Activated CD8-positive, alpha-beta memory T cell treated with anti-CD3 and anti-CD28 coated beads, Interleukin-2, amount 10 ng/mL, durations not matched to agents 7 days and 5 days (primary cell): Measurements from ENCODE around the gene RTN4RL1. TPM values are rescaled to one million over a fixed set of nuclear protein-coding genes. Genes with fewer than 3 reads are reported as not detected.
A peak's percentile ranks its signal among the peaks of the same experiment; 100 is the strongest.
"Not testable (repeated sequence)": the region's sequence is repeated elsewhere in the genome, so short reads cannot be mapped to it uniquely, and the experiment has no call there.

Experiments used
- ATAC-seq: fragments of 150-1000 bp; cut with Tn5 transposase; one replicate; pipeline ENCODE4 v1.10.0; 2021; ENCODE audit warnings: moderate library complexity
- CTCF ChIA-PET: fragments of 350-600 bp; sonication (Branson Sonifier 250); formaldehyde crosslinking; loops from one replicate; lab custom pipeline; 2021; ENCODE audit warnings: antibody characterized with exemption; lab: Charles Lee
- DNase-seq: peaks from one replicate; pipeline ENCODE4 v3.0.0-alpha.2; 2020
- H3K27ac Mint-ChIP-seq: one replicate; pipeline ENCODE4 v1.8.0; 2021; ENCODE audit warnings: mild to moderate bottlenecking, mixed read lengths
- H3K27me3 Mint-ChIP-seq: one replicate; pipeline ENCODE4 v1.8.0; 2021; ENCODE audit warnings: mixed read lengths
- H3K36me3 Mint-ChIP-seq: one replicate; pipeline ENCODE4 v1.8.0; 2021; ENCODE audit warnings: mild to moderate bottlenecking, mixed read lengths
- H3K4me1 Mint-ChIP-seq: one replicate; pipeline ENCODE4 v1.8.0; 2021; ENCODE audit warnings: mixed read lengths
- H3K4me3 Mint-ChIP-seq: one replicate; pipeline ENCODE4 v1.8.0; 2021; ENCODE audit warnings: mild to moderate bottlenecking, moderate library complexity, mixed read lengths
- H3K9me3 Mint-ChIP-seq: one replicate; pipeline ENCODE4 v1.8.0; 2022; ENCODE audit warnings: low read depth, mixed read lengths
- total RNA-seq, 2 experiments: library from RNA; stranded (reverse); gene quantifications; one replicate each; pipeline ENCODE4 v1.2.3, GENCODE V29; 2021

Gene RTN4RL1
- total RNA-seq, 2 experiments from 2014 or later = 0.09 to 0.45 TPM

DNA sequence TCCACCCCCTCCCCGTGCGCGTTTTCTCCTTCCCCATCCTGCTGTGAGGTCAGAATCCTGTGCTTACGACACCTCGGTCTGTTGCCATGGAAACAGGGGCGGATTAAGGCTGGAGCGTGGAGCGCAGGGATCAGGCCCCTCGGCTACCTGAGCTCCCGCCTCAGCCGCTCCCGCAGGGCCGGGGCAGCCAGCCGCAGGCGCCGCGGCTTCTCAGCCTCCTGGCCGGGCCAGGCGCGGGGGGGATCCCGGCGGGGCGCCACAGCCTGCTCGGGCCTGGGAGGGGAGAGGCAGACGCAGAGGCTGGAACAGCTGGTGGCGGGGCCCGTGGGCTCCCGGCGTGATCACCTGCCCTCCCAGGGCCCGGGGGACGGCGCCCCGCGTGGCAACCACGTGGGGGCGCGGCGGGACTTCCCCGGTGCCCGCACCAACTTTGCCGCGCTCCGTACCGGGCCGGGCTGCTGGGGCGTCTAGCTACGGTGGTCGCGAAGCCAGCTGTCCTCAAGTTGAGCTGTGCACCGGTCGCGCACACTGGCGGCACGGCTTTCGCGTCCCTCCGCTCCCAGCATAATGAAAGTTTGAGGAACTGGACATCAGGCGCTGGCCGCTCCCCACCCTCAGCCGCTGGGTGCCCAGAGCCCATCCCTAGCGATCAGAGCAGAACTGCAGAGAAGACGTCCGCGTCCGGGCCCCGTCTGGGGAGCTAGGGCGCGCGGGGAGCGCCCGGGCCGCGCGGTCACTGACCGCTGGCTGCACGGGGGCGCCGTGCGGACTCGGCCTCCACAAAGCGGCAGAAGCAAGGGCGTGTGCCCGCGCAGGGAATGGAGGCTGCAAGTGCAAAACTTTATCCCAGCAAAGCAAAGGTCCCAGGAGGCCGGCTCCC is 1.2 kb downstream of the RTN4RL1 start:
- ATAC-seq = no peak
- no peaks in the 10 kb centered on the region for H3K9me3 Mint-ChIP-seq
- H3K4me1 Mint-ChIP-seq = peaks cover 14% of the 10 kb centered on the region
- peaks cover 70% of the 10 kb centered on the region for H3K27me3 Mint-ChIP-seq
- peak overlapping the region; percentile 24 for H3K4me3 Mint-ChIP-seq
- CTCF ChIA-PET = interaction anchor here (1.1 to 3.4 kb wide), 4 partner anchors 18 to 375 kb away, joined by 3 to 27 read pairs (median 4); partner anchors contain the start of gene OVCA2
- no peak for DNase-seq
- no peak overlapping the region for H3K27ac Mint-ChIP-seq
- H3K36me3 Mint-ChIP-seq = no peaks in the 10 kb centered on the region

- Mint-ChIP-seq H3K9me3 (no peaks in the 10 kb centered on the region), H3K36me3 (no peaks in the 10 kb centered on the region), H3K27me3 (peaks cover 66% of the 10 kb centered on the region), H3K4me1 (peaks cover 15% of the 10 kb centered on the region), H3K4me3 (no peak overlapping the region), H3K27ac (no peak overlapping the region)
- DNase-seq (no peak), ATAC-seq (no peak)
- CTCF ChIA-PET = interaction anchor here (3.4 kb wide), 1 partner anchor 113 kb away, joined by 27 read pairs; no protein-coding TSS in a partner anchor
Observed at GRCh38 chr17:2023256-2023655, 1.9 kb downstream of the RTN4RL1 start.

GRCh38 chr17:2022647-2023240 is 2.4 kb downstream of the RTN4RL1 start:
- no peaks in the 10 kb centered on the region for H3K36me3 Mint-ChIP-seq
- H3K27ac Mint-ChIP-seq = no peak overlapping the region
- DNase-seq (no peak), ATAC-seq (no peak)
- peaks cover 15% of the 10 kb centered on the region for H3K4me1 Mint-ChIP-seq
- CTCF ChIA-PET = no interaction called here
- H3K9me3 Mint-ChIP-seq = no peaks in the 10 kb centered on the region
- no peak overlapping the region for H3K4me3 Mint-ChIP-seq
- H3K27me3 Mint-ChIP-seq = peaks cover 62% of the 10 kb centered on the region

- Mint-ChIP-seq H3K27ac (no peak overlapping the region), H3K27me3 (peaks cover 44% of the 10 kb centered on the region)
Observed at GRCh38 chr17:2020721-2021120, 4.4 kb downstream of the RTN4RL1 start.

DNA sequence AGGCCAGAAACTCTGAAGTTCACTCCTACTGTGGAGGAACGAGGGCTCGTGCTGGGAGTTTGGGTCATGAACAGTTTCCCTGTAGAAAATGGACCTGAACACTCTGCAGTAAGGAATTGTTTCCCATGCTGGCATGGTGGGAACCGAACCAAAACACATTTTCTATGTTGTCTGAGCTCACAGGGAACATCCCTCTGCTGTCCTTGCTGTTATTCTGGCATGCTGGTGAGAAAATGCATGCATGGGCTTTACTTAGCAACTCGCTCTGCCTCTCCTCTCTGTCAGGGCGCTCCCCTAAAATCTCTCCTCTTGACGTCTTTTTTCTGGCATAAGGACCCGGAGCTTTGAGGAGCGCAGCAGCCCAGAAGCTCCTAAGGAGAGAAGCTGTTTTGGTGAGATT is 5.4 kb downstream of the RTN4RL1 start:
- Mint-ChIP-seq H3K27me3 (peaks cover 39% of the 10 kb centered on the region), H3K27ac (no peak overlapping the region), H3K9me3 (no peaks in the 10 kb centered on the region), H3K36me3 (no peaks in the 10 kb centered on the region), H3K4me1 (peaks cover 7% of the 10 kb centered on the region), H3K4me3 (no peak overlapping the region)
- no peak for DNase-seq
- CTCF ChIA-PET = interaction anchor here (1.6 kb wide), 1 partner anchor 111 kb away, joined by 5 read pairs; no protein-coding TSS in a partner anchor
- ATAC-seq = no peak

More at GRCh38 chr17:2020721-2021120, 4.4 kb downstream of the RTN4RL1 start:
- CTCF ChIA-PET = interaction anchor here (1.6 kb wide), 1 partner anchor 112 kb away, joined by 5 read pairs; no protein-coding TSS in a partner anchor
- DNase-seq (no peak), ATAC-seq (no peak)
- Mint-ChIP-seq H3K9me3 (no peaks in the 10 kb centered on the region), H3K4me1 (peaks cover 11% of the 10 kb centered on the region), H3K4me3 (no peak overlapping the region), H3K36me3 (no peaks in the 10 kb centered on the region)

DNA sequence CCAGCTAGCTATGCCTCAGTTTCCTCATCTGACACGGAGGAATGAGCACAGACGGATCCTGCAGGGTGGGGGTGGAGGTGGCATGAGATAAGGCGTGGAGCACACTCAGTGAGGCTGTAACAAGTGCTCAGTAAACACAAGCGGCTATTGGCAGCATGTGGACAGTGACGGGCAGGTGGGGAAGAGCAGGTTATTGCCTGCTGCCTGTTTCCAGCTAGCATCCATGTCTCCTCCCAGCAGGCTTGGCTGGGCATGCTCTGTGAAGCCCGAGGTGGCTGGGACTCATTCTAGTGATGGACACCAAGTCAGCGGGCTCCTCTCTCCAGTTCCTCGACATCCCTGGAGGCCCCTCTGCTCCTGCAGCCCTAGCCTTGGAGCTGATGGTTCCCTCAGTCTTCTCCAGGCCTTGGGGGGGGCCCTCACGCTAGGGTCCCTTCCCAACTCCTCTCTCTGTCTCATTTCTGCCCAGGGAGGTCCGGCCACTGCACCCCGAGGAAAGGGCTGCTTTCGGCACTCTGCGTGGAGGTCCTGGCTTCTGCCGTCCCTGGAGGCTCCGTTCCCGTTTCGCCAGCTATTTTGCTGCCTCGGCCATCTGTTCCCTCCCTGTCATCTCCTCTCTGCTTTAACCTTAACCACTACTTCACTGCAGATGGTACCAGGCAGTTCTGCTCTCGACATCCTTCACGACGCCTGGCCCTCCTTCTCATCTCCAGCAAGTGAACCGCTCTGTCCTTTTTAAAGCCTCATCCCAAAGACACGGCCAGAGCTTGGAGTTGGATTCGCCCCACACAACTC is 6.2 kb downstream of the RTN4RL1 start:
- Mint-ChIP-seq H3K27ac (no peak overlapping the region), H3K27me3 (peaks cover 37% of the 10 kb centered on the region), H3K9me3 (no peaks in the 10 kb centered on the region), H3K4me3 (no peak overlapping the region), H3K36me3 (no peaks in the 10 kb centered on the region), H3K4me1 (peaks cover 5% of the 10 kb centered on the region)
- CTCF ChIA-PET = no interaction called here
- no peak for DNase-seq
- no peak for ATAC-seq

DNA sequence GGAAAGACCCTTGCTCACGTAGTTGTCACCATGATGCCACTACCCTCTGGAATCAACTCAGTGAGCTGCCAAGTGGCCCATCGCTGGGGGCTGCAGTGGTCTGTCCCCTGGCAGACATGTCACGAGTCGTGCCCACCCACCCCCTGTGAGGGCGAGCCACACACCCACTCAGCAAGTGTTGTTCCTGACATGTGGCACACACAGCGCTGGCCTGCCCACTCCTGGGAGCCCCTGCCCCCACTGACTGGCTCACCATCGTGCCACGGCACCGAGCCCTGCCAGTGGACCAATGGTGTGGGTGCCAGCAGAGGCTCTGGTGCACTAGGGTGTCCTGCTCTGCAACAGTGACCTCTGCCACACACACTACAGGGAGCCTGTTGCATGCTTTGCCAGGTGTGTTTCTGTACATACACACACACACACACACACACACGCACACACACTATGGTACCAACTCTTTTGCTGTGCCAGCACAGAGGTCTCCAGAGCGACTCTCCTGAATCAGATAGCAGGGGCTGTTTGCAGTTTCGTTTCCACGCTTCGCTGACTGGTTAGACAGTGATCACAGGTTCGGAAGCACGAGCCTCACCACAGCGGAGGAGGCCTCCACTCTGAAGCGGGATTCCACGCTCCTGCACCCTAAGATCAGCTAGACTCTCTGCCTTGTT is 7.7 kb downstream of the RTN4RL1 start:
- CTCF ChIA-PET = no interaction called here

GRCh38 chr17:2016494-2016893 is 8.6 kb downstream of the RTN4RL1 start:
- no peak for ATAC-seq
- H3K4me1 Mint-ChIP-seq = peaks cover 3% of the 10 kb centered on the region
- H3K27me3 Mint-ChIP-seq = peaks cover 26% of the 10 kb centered on the region

More for the DNA sequence above, 7.7 kb downstream of the RTN4RL1 start:
- peaks cover 28% of the 10 kb centered on the region for H3K27me3 Mint-ChIP-seq
- H3K4me3 Mint-ChIP-seq = no peak overlapping the region
- H3K27ac Mint-ChIP-seq = no peak overlapping the region
- DNase-seq (no peak), ATAC-seq (no peak)
- H3K36me3 Mint-ChIP-seq = no peaks in the 10 kb centered on the region
- H3K9me3 Mint-ChIP-seq = no peaks in the 10 kb centered on the region
- H3K4me1 Mint-ChIP-seq = peaks cover 3% of the 10 kb centered on the region

DNA sequence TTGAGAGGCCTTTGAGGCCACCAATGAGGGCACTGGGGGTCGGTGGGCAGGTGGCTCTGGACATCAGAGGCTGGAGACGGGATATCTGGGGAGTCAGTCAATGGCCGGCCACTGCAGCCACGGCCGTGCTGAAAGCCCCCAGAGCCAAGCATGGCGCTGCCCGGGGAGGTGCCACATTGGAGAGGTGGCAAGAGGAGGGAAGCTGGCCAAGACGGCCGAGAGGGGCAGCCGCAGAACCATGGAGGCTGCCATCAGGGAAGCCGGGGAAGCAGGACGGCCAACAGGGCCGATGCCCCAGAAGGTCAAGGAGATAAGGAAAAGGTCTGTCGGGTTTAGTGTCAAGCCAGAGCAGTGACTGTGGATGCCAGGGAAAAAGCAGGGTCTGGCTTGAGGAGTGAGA is 9.8 kb downstream of the RTN4RL1 start:
- no peaks in the 10 kb centered on the region for H3K36me3 Mint-ChIP-seq
- peaks cover 18% of the 10 kb centered on the region for H3K27me3 Mint-ChIP-seq
- no peak for ATAC-seq
- DNase-seq = no peak
- no peak overlapping the region for H3K4me3 Mint-ChIP-seq
- no peak overlapping the region for H3K27ac Mint-ChIP-seq
- H3K9me3 Mint-ChIP-seq = no peaks in the 10 kb centered on the region
- H3K4me1 Mint-ChIP-seq = peaks cover 2% of the 10 kb centered on the region
- CTCF ChIA-PET = no interaction called here

More at GRCh38 chr17:2016494-2016893, 8.6 kb downstream of the RTN4RL1 start:
- Mint-ChIP-seq H3K27ac (no peak overlapping the region), H3K36me3 (no peaks in the 10 kb centered on the region), H3K9me3 (no peaks in the 10 kb centered on the region), H3K4me3 (no peak overlapping the region)
- DNase-seq = no peak
- CTCF ChIA-PET = no interaction called here

DNA sequence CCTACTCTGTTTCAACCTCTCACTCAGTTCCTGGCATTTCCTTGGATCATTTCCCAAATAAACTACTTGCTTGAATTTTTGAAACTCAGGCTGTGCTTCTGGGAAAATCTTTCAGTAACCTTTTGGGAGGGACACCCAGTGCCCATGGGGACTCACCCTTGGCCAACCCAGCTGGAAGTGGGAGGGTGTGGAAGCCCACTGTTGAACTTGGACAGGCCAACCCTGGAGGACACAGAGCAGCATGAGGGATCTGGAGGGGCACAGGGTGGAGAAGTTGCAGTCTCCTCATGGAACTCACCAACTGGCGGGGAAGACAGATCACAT is 11.2 kb downstream of the RTN4RL1 start:
- Mint-ChIP-seq H3K4me3 (no peak overlapping the region), H3K9me3 (no peaks in the 10 kb centered on the region), H3K36me3 (no peaks in the 10 kb centered on the region), H3K27ac (no peak overlapping the region), H3K27me3 (peaks cover 6% of the 10 kb centered on the region), H3K4me1 (peaks cover 2% of the 10 kb centered on the region)
- CTCF ChIA-PET = interaction anchor here (0.9 kb wide), 1 partner anchor 13 kb away, joined by 3 read pairs; no protein-coding TSS in a partner anchor
- no peak for ATAC-seq
- no peak for DNase-seq

DNA sequence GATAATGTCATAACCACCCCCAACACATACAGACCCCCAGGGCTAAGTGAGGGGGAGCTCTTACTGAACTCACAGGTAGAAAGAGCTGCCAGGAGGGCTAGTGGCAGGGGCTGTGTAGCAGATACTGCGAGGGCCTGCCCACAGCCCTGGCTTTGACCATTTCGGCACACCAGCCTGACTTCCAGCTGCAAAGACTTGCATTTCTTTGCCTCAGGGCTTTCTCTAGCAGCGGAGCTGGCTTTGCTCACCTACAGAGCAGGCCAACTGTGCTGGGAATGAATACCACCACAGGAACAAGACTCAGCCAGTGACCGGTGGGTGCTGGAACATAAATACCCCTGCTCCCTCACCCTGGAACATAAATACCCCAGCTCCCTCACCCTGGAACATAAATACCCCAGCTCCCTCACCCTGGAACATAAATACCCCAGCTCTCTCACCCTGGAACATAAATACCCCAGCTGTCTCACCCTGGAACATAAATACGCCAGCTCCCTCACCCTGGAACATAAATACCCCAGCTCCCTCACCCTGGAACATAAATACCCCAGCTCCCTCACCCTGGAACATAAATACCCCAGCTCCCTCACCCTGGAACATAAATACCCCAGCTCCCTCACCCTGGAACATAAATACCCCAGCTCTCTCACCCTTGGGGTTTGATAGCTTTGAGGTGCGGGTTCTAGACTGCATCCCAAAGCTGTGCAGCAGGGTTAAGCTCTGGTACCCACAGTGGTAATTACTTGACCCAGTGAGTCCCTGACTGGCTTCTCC is 11.7 kb downstream of the RTN4RL1 start:
- H3K4me3 Mint-ChIP-seq, H3K27ac Mint-ChIP-seq, DNase-seq, H3K9me3 Mint-ChIP-seq, H3K36me3 Mint-ChIP-seq, ATAC-seq, H3K27me3 Mint-ChIP-seq, H3K4me1 Mint-ChIP-seq: not testable (repeated sequence)
- CTCF ChIA-PET = interaction anchor here (1.0 kb wide), 1 partner anchor 12 kb away, joined by 4 read pairs; the partner anchor contains the start of gene RTN4RL1

DNA sequence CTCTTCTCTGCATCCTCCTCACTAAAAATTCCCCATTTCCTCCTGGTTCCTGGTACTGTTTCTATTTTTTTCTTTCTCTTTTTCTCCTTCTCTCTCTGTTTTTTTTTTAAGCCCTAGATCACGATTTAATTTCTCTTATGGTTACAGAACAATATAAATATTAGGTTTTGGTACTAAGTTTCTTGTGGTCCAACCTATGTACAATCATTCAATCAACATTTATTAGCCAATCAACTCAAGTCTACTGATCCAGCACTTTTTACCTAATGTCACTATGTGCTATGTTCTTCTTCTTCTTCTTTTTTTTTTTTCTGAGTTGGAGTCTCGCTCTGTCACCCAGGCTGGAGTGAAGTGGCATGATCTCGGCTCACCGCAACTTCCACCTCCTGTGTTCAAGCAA is 12.6 kb downstream of the RTN4RL1 start:
- Mint-ChIP-seq H3K9me3 (no peaks in the 10 kb centered on the region), H3K4me1 (no peaks in the 10 kb centered on the region), H3K27me3 (peaks cover 2% of the 10 kb centered on the region), H3K36me3 (no peaks in the 10 kb centered on the region), H3K27ac (no peak overlapping the region), H3K4me3 (no peak overlapping the region)
- no peak for ATAC-seq
- no peak for DNase-seq
- CTCF ChIA-PET = no interaction called here
